NT2/D1 (cell line): ENCODE data around the gene VWC2L.

Experiments
- DNase-seq: peaks from one replicate; pipeline ENCODE4 v3.0.0-alpha.2; 2011; ENCODE audit warnings: low read depth, low spot score
- H3K27me3 ChIP-seq: 2 replicates; pipeline ENCODE4 v1.6.0; 2011; ENCODE audit warnings: mild to moderate bottlenecking; ENCODE audit not compliant: insufficient read length, insufficient read depth
- H3K36me3 ChIP-seq: 2 replicates; pipeline ENCODE4 v1.6.1; 2011; ENCODE audit warnings: mild to moderate bottlenecking, low read length, mixed read lengths; ENCODE audit not compliant: insufficient read depth, insufficient read length
- H3K4me1 ChIP-seq: 2 replicates; pipeline ENCODE4 v1.5.1; 2011; ENCODE audit not compliant: insufficient read depth, insufficient read length
- H3K4me3 ChIP-seq: 2 replicates; pipeline ENCODE4 v1.5.1; 2011; ENCODE audit warnings: low read depth; ENCODE audit not compliant: insufficient read length
- H3K9ac ChIP-seq: 2 replicates; pipeline ENCODE4 v1.6.0; 2011; ENCODE audit warnings: low read depth; ENCODE audit not compliant: insufficient read length
- H3K9me3 ChIP-seq: 2 replicates; pipeline ENCODE4 v1.5.1; 2011; ENCODE audit warnings: mild to moderate bottlenecking, low read length; ENCODE audit not compliant: insufficient read depth
- SUZ12 ChIP-seq: IDR thresholded peaks from 2 replicates; pipeline ENCODE4 v1.6.1; 2011; ENCODE audit not compliant: insufficient read length, insufficient read depth; ENCODE audit errors: extremely low read depth
- YY1 ChIP-seq: IDR thresholded peaks from 2 replicates; pipeline ENCODE4 v1.6.1; 2011; ENCODE audit not compliant: insufficient read length, insufficient read depth
- ZNF274 ChIP-seq: IDR thresholded peaks from 2 replicates; pipeline ENCODE4 v1.6.1; 2011; ENCODE audit warnings: mild to moderate bottlenecking, low read depth, low read length

The VWC2L gene

DNA sequence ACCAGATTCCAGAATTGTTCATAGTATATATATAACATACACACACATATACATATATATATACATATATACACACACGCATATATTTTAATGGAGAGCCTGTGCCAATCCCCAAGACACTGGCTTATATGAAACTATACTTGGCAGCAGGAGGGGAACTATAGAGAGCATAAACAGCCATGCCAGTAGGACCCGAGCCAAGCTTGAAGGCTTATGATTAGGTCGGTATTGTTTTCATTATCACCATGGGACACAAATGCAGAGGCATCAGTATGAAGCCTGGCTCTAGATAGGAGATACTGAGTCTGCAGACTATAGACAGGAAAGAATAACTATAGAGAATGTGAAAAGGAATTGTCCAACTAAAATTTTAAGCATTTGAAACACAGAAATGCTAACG is 181.2 kb downstream of the VWC2L start:
- Histone ChIP-seq H3K9ac (no peak overlapping the region), H3K4me3 (no peak overlapping the region), H3K27me3 (peaks cover 46% of the 10 kb centered on the region), H3K4me1 (no peaks in the 10 kb centered on the region), H3K9me3 (no peaks in the 10 kb centered on the region), H3K36me3 (no peaks in the 10 kb centered on the region)
- TF ChIP-seq SUZ12 (no peak), ZNF274 (no peak), YY1 (no peak)
- DNase-seq: no peak

DNA sequence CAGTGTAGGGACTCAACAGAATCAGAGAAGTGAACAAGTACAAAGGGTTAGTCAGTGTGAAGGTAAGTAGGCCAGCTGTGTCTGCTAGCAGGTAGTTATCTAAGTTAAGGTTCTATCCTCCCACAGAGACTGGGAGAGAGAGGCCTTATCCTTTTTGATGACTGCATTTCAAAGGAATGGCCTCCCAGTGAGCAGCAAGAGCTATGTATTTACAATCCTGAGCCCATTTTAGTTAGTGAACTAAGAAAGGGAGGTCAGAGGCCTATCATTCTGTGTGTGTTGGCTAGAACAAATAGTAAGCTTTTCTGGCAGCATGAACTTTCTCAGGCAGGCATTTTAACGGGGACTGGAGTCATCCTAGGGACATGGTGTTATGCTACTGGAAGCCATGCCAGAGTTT is 182.9 kb downstream of the VWC2L start:
- DNase-seq: peak; percentile 80

DNA sequence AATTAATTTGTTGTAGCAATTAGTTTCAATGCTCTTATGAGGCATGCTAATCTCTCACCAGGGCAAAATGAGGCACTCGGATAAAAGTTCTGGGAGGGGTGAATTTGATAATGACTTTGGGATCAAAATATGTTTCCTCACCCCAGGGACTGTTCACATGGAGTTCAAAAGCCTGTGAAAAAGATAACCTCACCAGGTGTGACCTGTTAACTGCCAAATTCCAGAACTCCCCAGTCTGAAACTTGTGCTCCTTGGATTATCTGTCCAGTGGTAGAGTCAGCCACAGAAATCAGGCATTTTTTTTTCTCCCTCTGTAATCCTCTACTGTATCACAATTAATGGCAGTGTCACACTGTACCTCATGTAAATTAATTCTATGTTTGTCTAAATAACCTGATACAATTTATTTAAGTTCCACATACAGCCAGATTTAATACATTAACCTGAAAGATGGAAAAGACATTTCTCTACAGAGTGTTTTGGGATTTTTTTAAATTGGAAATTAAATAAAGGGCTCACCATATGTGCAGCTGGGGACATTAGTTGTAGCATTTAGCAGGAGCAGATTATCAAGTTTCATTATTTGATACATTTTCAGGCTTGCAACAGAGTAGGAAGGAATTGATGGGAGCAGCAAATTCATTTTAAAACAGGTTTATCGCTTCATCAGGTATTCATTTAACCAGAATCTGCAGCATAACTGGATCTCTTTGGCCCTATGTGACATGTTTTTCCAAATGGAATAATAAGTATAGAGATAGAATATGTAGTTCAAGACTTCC is 191.2 kb downstream of the VWC2L start:
- H3K4me3 ChIP-seq: no peak overlapping the region
- H3K4me1 ChIP-seq: no peaks in the 10 kb centered on the region
- H3K36me3 ChIP-seq: no peaks in the 10 kb centered on the region
- H3K27me3 ChIP-seq: peaks cover 6% of the 10 kb centered on the region
- H3K9ac ChIP-seq: no peak overlapping the region
- no peaks in the 10 kb centered on the region for H3K9me3 ChIP-seq
- TF ChIP-seq YY1 (no peak), SUZ12 (no peak)
- DNase-seq: no peak

More for the DNA sequence above, 182.9 kb downstream of the VWC2L start:
- Histone ChIP-seq H3K9ac (no peak overlapping the region), H3K4me1 (no peaks in the 10 kb centered on the region), H3K36me3 (no peaks in the 10 kb centered on the region), H3K9me3 (no peaks in the 10 kb centered on the region), H3K27me3 (peaks cover 52% of the 10 kb centered on the region), H3K4me3 (no peak overlapping the region)
- no peak for TF ChIP-seq ZNF274
- no peak for TF ChIP-seq YY1
- no peak for TF ChIP-seq SUZ12

DNA sequence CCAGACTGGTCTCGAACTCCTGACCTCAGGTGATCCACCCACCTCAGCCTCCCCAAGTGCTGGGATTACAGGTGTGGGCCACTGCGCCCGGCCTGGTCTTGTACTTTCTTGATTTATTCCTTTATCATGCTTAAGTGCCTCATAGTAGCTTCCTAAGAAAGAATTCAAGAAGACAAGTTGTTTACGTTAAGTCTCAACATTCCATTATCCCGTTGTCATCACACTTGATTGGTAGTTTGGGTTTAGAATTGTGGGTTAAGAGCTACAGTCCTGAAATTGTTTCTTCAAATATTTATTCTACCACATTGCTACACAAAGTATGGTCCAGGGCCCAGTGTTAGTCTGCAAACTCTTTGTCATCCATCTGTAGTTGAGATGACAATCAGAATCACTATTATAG is 194.0 kb downstream of the VWC2L start:
- DNase-seq: peak; percentile 32
- TF ChIP-seq YY1 (no peak), SUZ12 (no peak), ZNF274 (no peak)

DNA sequence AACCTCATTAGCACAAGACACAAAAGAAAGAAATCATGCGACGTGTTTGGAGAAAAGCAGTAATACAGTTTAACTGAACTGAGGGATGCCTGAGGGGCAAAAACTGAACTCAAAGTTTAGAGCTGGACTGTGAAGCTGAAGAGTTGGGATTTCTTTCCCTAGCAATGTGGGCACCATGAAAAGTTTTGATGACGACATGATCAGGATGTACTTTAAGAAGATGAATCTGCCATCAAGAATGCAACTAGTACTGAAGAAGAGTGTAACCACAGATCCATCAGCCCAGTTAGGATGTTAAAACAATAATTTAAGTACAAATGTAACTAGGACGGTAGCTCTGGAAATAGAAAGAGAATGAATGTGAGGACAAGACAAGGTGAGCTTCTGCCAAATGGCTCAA is 196.2 kb downstream of the VWC2L start:
- Histone ChIP-seq H3K9me3 (no peaks in the 10 kb centered on the region), H3K9ac (no peak overlapping the region), H3K27me3 (no peaks in the 10 kb centered on the region), H3K36me3 (no peaks in the 10 kb centered on the region), H3K4me3 (no peak overlapping the region), H3K4me1 (no peaks in the 10 kb centered on the region)
- DNase-seq: no peak
- no peak for TF ChIP-seq SUZ12
- no peak for TF ChIP-seq YY1
- no peak for TF ChIP-seq ZNF274

More for the DNA sequence above, 194.0 kb downstream of the VWC2L start:
- Histone ChIP-seq H3K4me1 (no peaks in the 10 kb centered on the region), H3K27me3 (no peaks in the 10 kb centered on the region), H3K9ac (no peak overlapping the region), H3K9me3 (no peaks in the 10 kb centered on the region), H3K36me3 (no peaks in the 10 kb centered on the region), H3K4me3 (no peak overlapping the region)

DNA sequence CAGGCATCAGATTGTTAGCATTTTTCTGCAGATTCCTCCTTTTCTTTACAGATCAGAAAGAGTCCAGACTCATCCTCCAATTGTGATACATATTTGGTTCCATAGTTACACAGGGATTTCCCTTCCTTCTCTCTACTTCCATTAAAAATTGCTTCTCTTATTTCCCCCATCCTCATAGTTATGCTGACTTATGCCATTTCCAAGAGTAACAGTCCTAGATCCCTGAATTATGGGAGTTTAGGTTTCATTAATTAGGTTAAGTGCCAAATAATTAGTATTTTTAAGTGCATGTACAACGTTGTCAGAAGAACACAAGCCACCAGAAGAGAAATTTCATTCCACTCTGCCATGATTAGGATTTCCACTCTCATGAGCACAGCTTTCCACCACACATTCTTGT is 200.2 kb downstream of the VWC2L start:
- DNase-seq: no peak
- no peaks in the 10 kb centered on the region for H3K36me3 ChIP-seq
- TF ChIP-seq ZNF274 (no peak), SUZ12 (no peak), YY1 (no peak)
- no peaks in the 10 kb centered on the region for H3K4me1 ChIP-seq
- H3K4me3 ChIP-seq: no peak overlapping the region
- no peak overlapping the region for H3K9ac ChIP-seq
- no peaks in the 10 kb centered on the region for H3K27me3 ChIP-seq
- no peaks in the 10 kb centered on the region; the same call in 1 of the 2 replicates for H3K9me3 ChIP-seq

DNA sequence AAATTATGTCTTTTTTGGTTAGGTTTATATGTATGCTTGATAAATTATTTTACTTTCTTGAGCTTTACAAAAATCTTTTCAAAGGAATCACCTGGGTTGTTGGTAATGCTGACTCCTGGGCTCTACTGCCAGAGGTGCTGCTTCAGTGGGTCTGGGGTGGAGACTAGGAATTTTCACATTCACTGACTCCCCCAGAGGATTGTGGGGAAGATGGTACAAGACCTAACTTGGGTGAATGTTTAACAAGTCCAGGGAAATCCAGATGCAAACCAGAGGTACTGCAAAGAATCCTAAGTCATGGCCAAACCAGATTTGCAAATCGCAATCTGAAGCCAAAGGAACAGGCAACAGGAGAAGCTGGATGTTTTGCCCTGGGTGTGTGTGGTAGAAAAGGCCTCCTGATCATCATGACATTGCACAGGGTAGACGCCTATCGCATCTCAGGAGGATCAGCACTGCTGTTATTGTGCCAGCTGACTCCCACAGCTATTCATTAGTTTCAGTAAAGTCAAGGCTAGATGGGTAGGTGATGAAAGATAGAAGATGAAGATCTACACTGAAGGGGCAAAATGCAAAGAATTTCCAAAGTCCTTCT is 213.4 kb downstream of the VWC2L start:
- Histone ChIP-seq H3K9me3 (no peaks in the 10 kb centered on the region), H3K4me3 (no peak overlapping the region), H3K36me3 (no peaks in the 10 kb centered on the region), H3K27me3 (no peaks in the 10 kb centered on the region), H3K9ac (no peak overlapping the region), H3K4me1 (no peaks in the 10 kb centered on the region)
- no peak for DNase-seq
- TF ChIP-seq ZNF274 (no peak), YY1 (no peak), SUZ12 (no peak)
